Measurements from ENCODE around the gene KRT31. TPM values are rescaled to one million over a fixed set of nuclear protein-coding genes. Genes with fewer than 3 reads are reported as not detected.

The KRT31 gene
- total RNA-seq: not detected in 2 replicates

DNA sequence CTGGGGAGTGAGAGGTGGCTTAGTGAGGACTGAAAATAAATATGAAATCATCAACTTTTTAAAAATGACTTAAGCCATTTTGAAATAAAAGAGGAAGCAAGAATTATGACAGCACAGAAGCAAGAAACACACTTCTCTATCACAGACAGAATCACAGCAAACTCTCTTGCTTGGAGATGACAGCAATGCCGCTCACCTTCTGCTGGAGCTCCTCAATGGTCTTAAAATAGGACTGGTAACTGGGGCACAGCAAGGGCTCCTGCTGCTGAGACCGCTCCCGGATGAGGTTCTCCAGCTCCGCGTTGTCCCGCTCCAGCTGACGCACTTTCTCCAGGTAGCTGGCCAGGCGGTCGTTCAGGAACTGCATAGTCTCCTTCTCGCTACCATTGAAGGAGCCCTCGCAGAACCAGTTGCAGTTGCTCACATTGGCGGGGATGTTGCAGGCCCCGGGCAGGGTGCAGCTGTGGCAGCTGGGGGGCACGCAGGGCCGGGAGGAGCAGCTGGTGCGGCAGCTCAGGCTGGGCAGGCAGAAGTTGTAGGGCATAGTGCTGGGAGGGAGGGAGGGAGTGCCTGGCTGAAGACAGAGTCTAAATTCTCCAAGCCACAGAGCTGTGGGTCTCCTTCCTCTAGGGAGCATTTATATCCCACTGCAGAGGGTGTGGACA lies at the start of gene KRT31:
Gene KRT31, minus strand, starts transcription at position 613 of the 665 bp plus-strand sequence. Its CDS starts 69 bp downstream, at position 544.

DNA sequence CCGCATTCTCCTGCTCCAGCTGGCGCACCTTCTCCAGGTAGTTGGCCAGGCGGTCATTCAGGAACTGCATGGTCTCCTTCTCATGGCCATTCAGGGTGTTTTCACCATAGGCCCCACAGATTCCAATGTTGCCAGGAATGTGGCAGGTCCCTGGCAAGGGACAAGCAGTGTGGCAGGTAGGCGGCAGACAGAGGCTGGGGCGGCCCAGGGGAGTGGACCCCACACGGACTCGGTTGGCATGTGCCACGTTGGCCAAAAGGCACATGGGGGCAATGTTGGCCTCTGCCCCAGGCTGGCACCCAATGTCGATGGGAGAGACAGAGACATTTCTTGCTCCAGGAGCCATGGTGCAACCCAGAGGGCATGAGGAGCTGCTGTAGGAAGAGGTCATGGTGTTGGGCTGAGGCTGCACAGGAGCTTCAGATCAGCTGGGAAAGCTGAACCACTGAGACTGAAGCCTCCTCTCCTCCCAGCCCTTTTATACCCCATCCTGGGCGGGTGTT lies 43.2 kb upstream of the KRT31 start, which contains the start of gene KRT38:
Gene KRT38, minus strand, starts transcription at position 453 of the 503 bp plus-strand sequence. Its CDS starts 62 bp downstream, at position 391.

DNA sequence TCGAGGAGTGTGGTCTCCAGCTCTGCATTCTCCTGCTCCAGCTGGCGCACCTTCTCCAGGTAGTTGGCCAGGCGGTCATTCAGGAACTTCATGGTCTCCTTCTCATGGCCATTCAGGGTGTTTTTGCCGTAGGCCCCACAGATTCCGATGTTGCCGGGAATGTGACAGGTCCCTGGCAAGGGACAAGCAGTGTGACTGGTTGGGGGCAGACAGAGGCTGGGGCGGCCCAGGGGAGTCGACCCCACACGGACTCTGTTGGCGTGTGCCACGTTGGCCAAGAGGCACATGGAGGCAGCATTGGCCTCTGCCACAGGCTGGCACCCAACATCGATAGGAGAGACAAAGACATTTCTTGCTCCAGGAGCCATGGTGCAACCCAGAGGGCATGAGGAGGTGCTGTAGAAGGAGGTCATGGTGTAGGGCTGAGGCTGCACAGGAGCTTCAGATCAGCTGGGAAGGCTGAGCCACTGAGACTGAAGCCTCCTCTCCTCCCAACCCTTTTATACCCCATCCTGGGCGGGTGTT lies 26.8 kb upstream of the KRT31 start, which contains the start of gene KRT37:
Gene KRT37, minus strand, starts transcription at position 475 of the 525 bp plus-strand sequence. Its CDS starts 62 bp downstream, at position 413.

DNA sequence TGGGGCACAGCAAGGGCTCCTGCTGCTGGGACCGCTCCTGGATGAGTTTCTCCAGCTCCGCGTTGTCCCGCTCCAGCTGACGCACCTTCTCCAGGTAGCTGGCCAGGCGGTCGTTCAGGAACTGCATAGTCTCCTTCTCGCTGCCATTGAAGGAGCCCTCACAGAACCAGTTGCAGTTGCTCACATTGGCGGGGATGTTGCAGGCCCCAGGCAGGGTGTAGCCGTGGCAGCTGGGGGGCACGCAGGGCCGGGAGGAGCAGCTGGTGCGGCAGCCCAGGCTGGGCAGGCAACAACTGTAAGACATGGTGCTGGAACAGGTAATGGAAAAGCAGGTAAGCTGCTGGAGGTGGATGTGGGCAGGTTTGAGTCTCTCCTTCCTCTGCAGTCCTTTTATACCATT lies 15.5 kb downstream of the KRT31 start, which contains the start of gene KRT34:
Gene KRT34, minus strand, starts transcription at position 364 of the 400 bp plus-strand sequence. Its CDS starts 60 bp downstream, at position 304.

DNA sequence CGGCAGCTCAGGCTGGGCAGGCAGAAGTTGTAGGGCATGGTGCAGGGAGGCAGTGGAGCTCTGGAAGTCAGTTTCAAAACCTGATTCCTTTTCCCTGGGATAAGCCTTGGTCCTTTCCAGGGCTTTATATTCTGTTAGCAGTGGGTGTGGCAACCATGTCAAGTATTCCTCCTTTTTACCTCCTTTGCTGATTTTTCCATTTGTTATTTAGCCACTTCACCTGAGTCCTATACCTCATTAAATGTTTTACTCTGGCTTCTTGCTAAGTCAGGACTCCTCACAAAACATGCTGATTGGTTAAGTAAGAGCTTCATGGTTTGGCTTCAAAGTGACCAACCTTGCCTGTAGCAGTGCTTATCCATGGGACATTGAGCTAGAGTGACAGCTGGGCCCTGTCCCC lies 27.7 kb downstream of the KRT31 start, which contains the start of gene KRT33B:
Gene KRT33B, minus strand, starts transcription at position 101 of the 400 bp plus-strand sequence. Its CDS starts 63 bp downstream, at position 38.

DNA sequence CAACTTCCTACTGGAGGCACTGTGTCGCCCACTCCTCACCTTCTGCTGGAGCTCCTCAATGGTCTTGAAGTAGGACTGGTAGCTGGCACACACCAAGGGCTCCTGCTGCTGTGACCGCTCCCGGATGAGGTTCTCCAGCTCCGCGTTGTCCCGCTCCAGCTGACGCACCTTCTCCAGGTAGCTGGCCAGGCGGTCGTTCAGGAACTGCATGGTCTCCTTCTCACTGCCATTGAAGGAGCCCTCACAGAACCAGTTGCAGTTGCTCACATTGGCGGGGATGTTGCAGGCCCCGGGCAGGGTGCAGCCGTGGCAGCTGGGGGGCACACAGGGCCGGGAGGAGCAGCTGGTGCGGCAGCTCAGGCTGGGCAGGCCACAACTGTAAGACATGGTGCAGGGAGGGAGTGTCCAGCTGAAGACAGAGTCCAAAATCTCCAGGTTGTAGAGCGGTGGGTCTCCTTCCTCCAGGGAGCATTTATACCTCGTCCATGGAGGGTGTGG lies 47.0 kb downstream of the KRT31 start, which contains the start of gene KRT33A:
Gene KRT33A, minus strand, starts transcription at position 448 of the 498 bp plus-strand sequence. Its CDS starts 61 bp downstream, at position 387.

Other genes starting within 250 kb of the KRT31 start
- gene KRTAP4-5, start 247.8 kb downstream of the KRT31 start, total RNA-seq: not detected in 2 replicates
- gene KRTAP4-4, start 236.9 kb downstream of the KRT31 start, total RNA-seq: not detected in 2 replicates
- gene KRTAP4-3, start 229.4 kb downstream of the KRT31 start, total RNA-seq: not detected in 2 replicates
- gene KRTAP4-2, start 219.4 kb downstream of the KRT31 start, total RNA-seq: not detected in 2 replicates
- gene KRTAP4-1, start 212.7 kb downstream of the KRT31 start, total RNA-seq: not detected in 2 replicates
- not detected in 2 replicates for gene KRTAP9-1, start 207.7 kb downstream of the KRT31 start, total RNA-seq
- gene KRTAP9-2, start 171.0 kb downstream of the KRT31 start, total RNA-seq: not detected in 2 replicates
- gene KRTAP9-3, start 165.2 kb downstream of the KRT31 start, total RNA-seq: not detected in 2 replicates
- gene KRTAP9-8, start 159.6 kb downstream of the KRT31 start, total RNA-seq: not detected in 2 replicates
- gene KRTAP9-4, start 147.9 kb downstream of the KRT31 start, total RNA-seq: not detected in 2 replicates
- gene KRTAP9-9, start 142.2 kb downstream of the KRT31 start, total RNA-seq: not detected in 2 replicates
- gene KRTAP9-6, start 132.2 kb downstream of the KRT31 start, total RNA-seq: not detected in 2 replicates
- not detected in 2 replicates for gene KRTAP9-7, start 121.9 kb downstream of the KRT31 start, total RNA-seq
- gene KRTAP29-1, start 94.8 kb downstream of the KRT31 start, total RNA-seq: not detected in 2 replicates
- not detected in 2 replicates for gene KRTAP16-1, start 88.3 kb downstream of the KRT31 start, total RNA-seq
- gene KRTAP17-1, start 81.9 kb downstream of the KRT31 start, total RNA-seq: not detected in 2 replicates
- not detected in 2 replicates for gene KRT33A, start 46.8 kb downstream of the KRT31 start, total RNA-seq
- gene KRT33B, start 27.8 kb downstream of the KRT31 start, total RNA-seq: not detected in 2 replicates
- 0.20 and 0.46 TPM in 2 replicates for gene KRT34, start 15.3 kb downstream of the KRT31 start, total RNA-seq
- gene KRT37, start 27.0 kb upstream of the KRT31 start, total RNA-seq: not detected in 2 replicates
- under 0.01 and 0.13 TPM in 2 replicates for gene KRT38, start 43.4 kb upstream of the KRT31 start, total RNA-seq
- 0.30 TPM in 1 of 2 replicates, not detected in the other for gene KRT32, start 69.8 kb upstream of the KRT31 start, total RNA-seq
- gene KRT35, start 83.5 kb upstream of the KRT31 start, total RNA-seq: not detected in 2 replicates
- gene KRT36, start 92.3 kb upstream of the KRT31 start, total RNA-seq: not detected in 2 replicates
- gene KRT13, start 108.0 kb upstream of the KRT31 start, total RNA-seq: not detected in 2 replicates
- 0.13 and 2.8 TPM in 2 replicates for gene KRT15, start 121.3 kb upstream of the KRT31 start, total RNA-seq
- 17.7 and 120 TPM in 2 replicates for gene KRT19, start 130.7 kb upstream of the KRT31 start, total RNA-seq
- 0.07 TPM in 2 replicates for gene KRT9, start 174.5 kb upstream of the KRT31 start, total RNA-seq
- gene KRT14, start 189.3 kb upstream of the KRT31 start, total RNA-seq: 0.59 and 1.3 TPM in 2 replicates
- gene KRT16, start 215.2 kb upstream of the KRT31 start, total RNA-seq: 1.3 and 2.9 TPM in 2 replicates
- gene KRT17, start 227.0 kb upstream of the KRT31 start, total RNA-seq: 3.0 and 9.0 TPM in 2 replicates